Measurements from ENCODE around the gene NRXN3.

Gene NRXN3

DNA sequence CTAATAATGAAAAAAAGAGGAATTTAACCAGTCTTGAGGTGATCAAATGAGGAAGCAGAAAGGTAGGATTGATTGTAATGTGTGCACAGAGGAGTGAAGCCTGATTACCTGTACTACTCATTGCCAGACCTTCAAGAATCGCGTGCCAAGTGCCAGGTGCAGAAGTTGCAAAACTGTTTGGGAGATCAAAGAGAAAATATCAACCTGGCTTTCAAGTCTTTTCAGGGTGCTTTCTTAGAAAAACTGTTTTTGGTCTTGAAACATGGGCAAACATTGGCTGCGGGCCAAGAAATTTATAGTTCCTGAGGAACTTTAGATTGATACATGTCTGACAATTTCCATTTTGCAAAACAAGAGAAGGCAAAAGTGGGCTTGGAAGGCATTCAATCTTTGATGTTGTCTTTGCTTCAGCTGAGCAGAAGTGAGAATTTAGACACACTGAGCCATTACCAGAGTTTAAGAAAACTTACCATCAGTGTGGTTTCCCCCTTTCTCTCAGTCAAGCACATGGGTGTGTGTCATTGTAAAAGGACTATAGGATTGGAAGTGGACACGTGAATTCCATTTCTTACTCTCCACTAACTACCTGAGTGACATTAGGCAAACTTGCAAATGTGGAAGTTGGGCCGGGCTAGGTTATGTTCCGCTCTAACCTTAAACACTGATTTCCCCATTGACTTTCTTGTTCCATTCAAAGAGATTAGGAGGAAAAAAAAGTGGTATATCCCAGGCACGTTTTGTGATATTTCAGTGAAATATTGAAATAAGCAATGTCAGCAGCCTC lies 1555.0 kb downstream of the NRXN3 start:
- DNase-seq (ENCODE audit: low spot score), result no peak
- no peak for TF ChIP-seq CTCF (IDR thresholded peaks at IDR 0.05; ENCODE audit: borderline replicate concordance, control extremely low read depth, extremely low read depth, insufficient read depth, missing control alignments)
- in situ Hi-C loops (cut with MboI; ENCODE audit: low sequenced_read_pairs, unreplicated experiment), result no loop called here

- in situ Hi-C loops (cut with MboI; ENCODE audit: low sequenced_read_pairs, unreplicated experiment), result no loop called here
- TF ChIP-seq CTCF (IDR thresholded peaks at IDR 0.05; ENCODE audit: borderline replicate concordance, control extremely low read depth, extremely low read depth, insufficient read depth, missing control alignments), result no peak
- no peak for DNase-seq (ENCODE audit: low spot score)
These were observed 1557.7 kb downstream of the NRXN3 start for GRCh38 chr14:79727900-79728299.

DNA sequence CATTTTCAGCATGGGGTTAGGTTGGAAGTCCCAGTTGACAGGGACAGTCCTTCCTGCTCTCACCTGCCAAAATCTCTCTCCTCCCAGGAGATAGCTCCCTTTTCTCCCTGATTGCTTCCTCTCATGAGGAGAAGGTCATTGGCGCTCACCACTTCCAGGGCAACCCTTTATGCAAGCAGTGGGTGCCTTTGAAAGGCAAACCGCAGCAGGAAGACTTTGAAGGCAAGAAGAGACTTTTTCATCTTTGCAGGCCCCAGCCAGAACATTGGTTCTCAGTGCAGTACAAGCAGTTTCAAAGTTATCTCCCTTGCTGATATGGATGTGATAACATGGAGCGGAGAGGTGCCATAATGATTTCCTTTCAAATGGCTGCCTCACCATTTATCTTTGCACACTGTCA lies 1558.2 kb downstream of the NRXN3 start:
- no peak for TF ChIP-seq CTCF (IDR thresholded peaks at IDR 0.05; ENCODE audit: borderline replicate concordance, control extremely low read depth, extremely low read depth, insufficient read depth, missing control alignments)
- DNase-seq (ENCODE audit: low spot score), result no peak
- in situ Hi-C loops (cut with MboI; ENCODE audit: low sequenced_read_pairs, unreplicated experiment), result no loop called here

- no peak for DNase-seq (ENCODE audit: low spot score)
- in situ Hi-C loops (cut with MboI; ENCODE audit: low sequenced_read_pairs, unreplicated experiment), result no loop called here
- no peak for TF ChIP-seq CTCF (IDR thresholded peaks at IDR 0.05; ENCODE audit: borderline replicate concordance, control extremely low read depth, extremely low read depth, insufficient read depth, missing control alignments)
These were observed 1559.6 kb downstream of the NRXN3 start for GRCh38 chr14:79729731-79730130.

DNA sequence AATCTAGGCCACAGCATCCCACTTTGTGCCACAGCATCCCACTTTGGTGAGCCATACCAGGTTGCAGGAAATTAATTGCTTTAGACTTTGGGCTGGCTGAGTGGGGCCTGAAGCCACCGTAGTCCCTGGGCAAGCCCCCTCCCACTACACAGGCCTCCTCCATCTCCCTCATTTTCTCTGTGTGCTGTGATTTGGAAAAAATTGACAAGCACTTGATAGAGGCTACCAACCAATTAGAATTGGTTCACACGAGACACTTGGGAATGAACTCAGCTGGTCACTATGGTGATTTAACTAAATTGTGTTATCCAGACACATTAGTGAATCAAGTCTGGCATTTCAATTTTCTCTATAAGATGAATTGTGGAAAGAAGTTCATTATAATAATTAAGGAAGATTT lies 1560.0 kb downstream of the NRXN3 start:
- in situ Hi-C loops (cut with MboI; ENCODE audit: low sequenced_read_pairs, unreplicated experiment), result no loop called here
- no peak for TF ChIP-seq CTCF (IDR thresholded peaks at IDR 0.05; ENCODE audit: borderline replicate concordance, control extremely low read depth, extremely low read depth, insufficient read depth, missing control alignments)
- DNase-seq (ENCODE audit: low spot score), result no peak

GRCh38 chr14:79730953-79731352 lies 1560.8 kb downstream of the NRXN3 start:
- in situ Hi-C loops (cut with MboI; ENCODE audit: low sequenced_read_pairs, unreplicated experiment), result no loop called here
- DNase-seq (ENCODE audit: low spot score), result no peak
- TF ChIP-seq CTCF (IDR thresholded peaks at IDR 0.05; ENCODE audit: borderline replicate concordance, control extremely low read depth, extremely low read depth, insufficient read depth, missing control alignments), result no peak
